PC-9 (cell line): ENCODE data around the gene C1orf74. TPM values are rescaled to one million over a fixed set of nuclear protein-coding genes. Genes with fewer than 3 reads are reported as not detected.
A peak's percentile ranks its signal among the peaks of the same experiment; 100 is the strongest.

Source experiments
- BruUV-seq: library from RNA; stranded (reverse); fragments of 400-500 nt; replicated peaks from 2 replicates; lab custom pipeline; 2021; lab: Mats Ljungman, UMichigan
- CTCF ChIA-PET: fragments of 300-600 bp; sonication (Branson Sonifier 250); formaldehyde crosslinking; loops from one replicate; lab custom pipeline; 2022; ENCODE audit warnings: antibody characterized with exemption; lab: Charles Lee
- POLR2A ChIA-PET: fragments of 300-600 bp; sonication (Branson Sonifier 250); formaldehyde crosslinking; loops from one replicate; lab custom pipeline; 2022; ENCODE audit warnings: antibody characterized with exemption; ENCODE audit not compliant: unreplicated experiment; lab: Charles Lee
- DNase-seq, 2 experiments: peaks; one replicate each; pipeline versions ENCODE4 v3.0.0 to v3.0.0-alpha.2; 2015 to 2022; ENCODE audit warnings: mixed read lengths in 1 of 2
- H2AFZ ChIP-seq: fragments of 200-600 bp; sonication (generic); 2 replicates; pipeline ENCODE4 v1.8.1; 2017; ENCODE audit warnings: antibody characterized with exemption
- H3F3A ChIP-seq: fragments of 200-600 bp; sonication (generic); 2 replicates; pipeline ENCODE4 v1.8.1; 2017; ENCODE audit warnings: antibody characterized with exemption, mild to moderate bottlenecking, low read depth; ENCODE audit not compliant: insufficient read depth
- H3K27ac ChIP-seq: fragments of 200-600 bp; sonication (generic); 2 replicates; pipeline ENCODE4 v1.6.1; 2016; ENCODE audit warnings: mixed run types
- H3K27me3 ChIP-seq: fragments of 200-600 bp; sonication (generic); 2 replicates; pipeline ENCODE4 v1.6.1; 2016; ENCODE audit warnings: low read depth, mixed run types; ENCODE audit not compliant: insufficient read depth
- H3K36me3 ChIP-seq: fragments of 200-600 bp; sonication (generic); 2 replicates; pipeline ENCODE4 v1.6.1; 2016; ENCODE audit warnings: low read depth, mixed run types
- H3K4me1 ChIP-seq: fragments of 200-600 bp; sonication (generic); replicated peaks from 2 replicates; pipeline ENCODE4 v1.6.1; 2016; ENCODE audit warnings: mixed run types; ENCODE audit not compliant: insufficient read depth
- H3K4me2 ChIP-seq: fragments of 200-600 bp; sonication (generic); 2 replicates; pipeline ENCODE4 v1.6.1; 2017; ENCODE audit warnings: mixed run types
- H3K4me3 ChIP-seq: fragments of 200-600 bp; sonication (generic); 2 replicates; pipeline ENCODE4 v1.6.1; 2016; ENCODE audit warnings: mixed run types
- H3K79me2 ChIP-seq: fragments of 200-600 bp; sonication (generic); 2 replicates; pipeline ENCODE4 v1.6.1; 2017; ENCODE audit warnings: low read depth, mixed run types
- H3K9me2 ChIP-seq: fragments of 200-600 bp; sonication (generic); 2 replicates; pipeline ENCODE4 v1.8.1; 2017; ENCODE audit warnings: mild to moderate bottlenecking; ENCODE audit not compliant: insufficient read depth
- H3K9me3 ChIP-seq: fragments of 200-600 bp; sonication (generic); 2 replicates; pipeline ENCODE4 v1.8.1; 2016; ENCODE audit warnings: low read depth; ENCODE audit not compliant: insufficient read depth
- H4K20me1 ChIP-seq: fragments of 200-600 bp; sonication (generic); 2 replicates; pipeline ENCODE4 v1.8.1; 2017; ENCODE audit not compliant: insufficient read depth
- CTCF ChIP-seq: fragments of 200-600 bp; sonication (generic); conservative IDR thresholded peaks from 2 replicates; pipeline ENCODE4 v1.6.1; 2017; ENCODE audit warnings: mixed run types, antibody characterized with exemption, mild to moderate bottlenecking, moderate library complexity
- EZH2 ChIP-seq: fragments of 200-600 bp; sonication (generic); IDR thresholded peaks from 2 replicates; pipeline ENCODE4 v1.8.0; 2017; ENCODE audit warnings: antibody characterized with exemption, low read depth
- intact Hi-C: fragments of 100-400 bp; cut with micrococcal nuclease; formaldehyde crosslinking; loops from one replicate; pipeline ENCODE4 v1.10.0; 2022; ENCODE audit not compliant: unreplicated experiment
- total RNA-seq: library from RNA; stranded (reverse); gene quantifications from 2 replicates; pipeline ENCODE4 v1.2.3, GENCODE V29; 2021

C1orf74 gene
- total RNA-seq, 1 experiment from 2014 or later = 5.0 TPM

GRCh38 chr1:209825591-209826434 is 41.5 kb upstream of the C1orf74 start:
- Histone ChIP-seq H3K9me3 (no peaks in the 10 kb centered on the region), H4K20me1 (peaks cover 3% of the 10 kb centered on the region; the same call in 1 of the 2 replicates), H3K27me3 (no peaks in the 10 kb centered on the region), H3K9me2 (no peaks in the 10 kb centered on the region), H3K36me3 (peaks cover 15% of the 10 kb centered on the region), H3F3A (peaks cover 16% of the 10 kb centered on the region; the same call in 1 of the 2 replicates), H3K27ac (no peak overlapping the region), H3K4me3 (no peak overlapping the region), H2AFZ (no peak overlapping the region), H3K79me2 (peaks cover 28% of the 10 kb centered on the region), H3K4me2 (no peak overlapping the region), H3K4me1 (peaks cover 18% of the 10 kb centered on the region)
- DNase-seq = no peak
- intact Hi-C loops = loop anchor here (2.0 to 10.0 kb wide), 3 partner anchors 19 to 251 kb away; partner anchors contain the start of genes C1orf74 and IRF6
- TF ChIP-seq CTCF (no peak), EZH2 (no peak)
- CTCF ChIA-PET = interaction anchor here (0.7 to 2.3 kb wide), 2 partner anchors 14 to 251 kb away, joined by 3 to 9 read pairs; no protein-coding TSS in a partner anchor
- BruUV-seq = no TSS peak
- POLR2A ChIA-PET = no interaction called here

GRCh38 chr1:209823143-209824041 is 39.0 kb upstream of the C1orf74 start:
- H2AFZ ChIP-seq = no peak overlapping the region
- POLR2A ChIA-PET = interaction anchor here (0.6 kb wide), 1 partner anchor 47 kb away, joined by 4 read pairs; no protein-coding TSS in a partner anchor
- no peaks in the 10 kb centered on the region for H3K27me3 ChIP-seq
- DNase-seq = no peak
- H3F3A ChIP-seq = peaks cover 13% of the 10 kb centered on the region; the same call in 1 of the 2 replicates
- intact Hi-C loops = loop anchor here (5.0 to 10.0 kb wide), 2 partner anchors 76 to 249 kb away; no protein-coding TSS in a partner anchor
- no peaks in the 10 kb centered on the region for H3K9me2 ChIP-seq
- CTCF ChIA-PET = interaction anchor here (0.6 to 1.7 kb wide), 6 partner anchors 15 to 232 kb away, joined by 3 to 12 read pairs (median 4); partner anchors contain the start of gene IRF6
- peaks cover 5% of the 10 kb centered on the region for H3K79me2 ChIP-seq
- no peaks in the 10 kb centered on the region for H4K20me1 ChIP-seq
- H3K36me3 ChIP-seq = no peaks in the 10 kb centered on the region
- H3K4me3 ChIP-seq = no peak overlapping the region
- no TSS peak for BruUV-seq
- no peaks in the 10 kb centered on the region for H3K9me3 ChIP-seq
- no peak for TF ChIP-seq EZH2
- TF ChIP-seq CTCF = peak; percentile 87
- H3K4me1 ChIP-seq = peaks cover 4% of the 10 kb centered on the region; the same call in 1 of the 2 replicates
- no peak overlapping the region for H3K27ac ChIP-seq
- peak overlapping the region; percentile 25; the same call in 1 of the 2 replicates for H3K4me2 ChIP-seq
